ENCODE data around the gene KLHDC3.

The KLHDC3 gene

DNA sequence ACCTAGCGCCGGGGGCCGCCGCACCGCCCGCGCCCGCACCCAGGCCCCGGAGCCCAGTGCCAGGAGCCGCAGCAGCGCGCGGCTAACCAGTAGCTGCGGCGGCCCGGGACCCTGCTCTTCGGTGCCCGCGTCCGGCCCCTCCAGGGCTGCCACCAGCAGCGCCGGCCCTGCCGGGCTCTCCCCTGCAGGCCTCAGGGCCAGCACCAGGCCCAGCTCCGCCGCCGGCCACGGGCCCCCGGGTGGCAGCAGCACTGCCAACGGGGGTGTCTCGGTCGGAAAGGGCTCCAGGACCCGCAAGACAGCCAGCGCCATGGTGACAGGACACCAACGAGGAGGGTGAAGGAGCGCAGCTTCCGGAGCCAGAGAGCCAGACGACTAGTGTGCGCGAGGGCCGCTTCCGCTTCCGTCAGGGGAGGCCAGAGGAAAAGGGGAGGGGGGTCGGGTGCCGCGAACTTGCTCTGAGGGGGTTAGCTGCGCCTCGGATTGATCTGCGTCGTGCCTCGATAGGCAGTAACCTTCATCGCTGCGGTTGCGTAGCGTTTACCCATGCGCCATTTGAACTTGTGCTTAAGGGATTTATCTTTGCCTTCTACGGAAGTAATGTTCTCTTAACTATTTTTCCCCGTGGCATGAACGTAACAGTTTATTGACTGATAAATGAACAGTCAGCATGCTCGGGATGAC lies 35.1 kb upstream of the KLHDC3 start, which contains the start of gene PEX6:
PEX6 (minus strand) TSS at position 343 of the 684 bp plus-strand sequence; CDS start at position 312, 31 bp downstream.
- TF ChIP-seq, protein P1, sequence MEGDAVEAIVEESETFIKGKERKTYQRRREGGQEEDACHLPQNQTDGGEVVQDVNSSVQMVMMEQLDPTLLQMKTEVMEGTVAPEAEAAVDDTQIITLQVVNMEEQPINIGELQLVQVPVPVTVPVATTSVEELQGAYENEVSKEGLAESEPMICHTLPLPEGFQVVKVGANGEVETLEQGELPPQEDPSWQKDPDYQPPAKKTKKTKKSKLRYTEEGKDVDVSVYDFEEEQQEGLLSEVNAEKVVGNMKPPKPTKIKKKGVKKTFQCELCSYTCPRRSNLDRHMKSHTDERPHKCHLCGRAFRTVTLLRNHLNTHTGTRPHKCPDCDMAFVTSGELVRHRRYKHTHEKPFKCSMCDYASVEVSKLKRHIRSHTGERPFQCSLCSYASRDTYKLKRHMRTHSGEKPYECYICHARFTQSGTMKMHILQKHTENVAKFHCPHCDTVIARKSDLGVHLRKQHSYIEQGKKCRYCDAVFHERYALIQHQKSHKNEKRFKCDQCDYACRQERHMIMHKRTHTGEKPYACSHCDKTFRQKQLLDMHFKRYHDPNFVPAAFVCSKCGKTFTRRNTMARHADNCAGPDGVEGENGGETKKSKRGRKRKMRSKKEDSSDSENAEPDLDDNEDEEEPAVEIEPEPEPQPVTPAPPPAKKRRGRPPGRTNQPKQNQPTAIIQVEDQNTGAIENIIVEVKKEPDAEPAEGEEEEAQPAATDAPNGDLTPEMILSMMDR (IDR thresholded peaks at IDR 0.05; ENCODE audit: borderline replicate concordance, control extremely low read depth, extremely low read depth, insufficient read depth, missing control alignments) = no peak
- DNase-seq (ENCODE audit: low spot score) = peak; percentile 95
- in situ Hi-C loops (cut with MboI; ENCODE audit: low sequenced_read_pairs, unreplicated experiment) = no loop called here

- no peak for DNase-seq (ENCODE audit: low spot score)
- TF ChIP-seq, protein P1 (IDR thresholded peaks at IDR 0.05; ENCODE audit: borderline replicate concordance, control extremely low read depth, extremely low read depth, insufficient read depth, missing control alignments) = no peak
- in situ Hi-C loops (cut with MboI; ENCODE audit: low sequenced_read_pairs, unreplicated experiment) = no loop called here
Measured at GRCh38 chr6:42979523-42980177, 34.4 kb upstream of the KLHDC3 start.

GRCh38 chr6:42981836-42982235 lies 32.2 kb upstream of the KLHDC3 start:
- no peak for DNase-seq (ENCODE audit: low spot score)
- TF ChIP-seq, protein P1 (IDR thresholded peaks at IDR 0.05; ENCODE audit: borderline replicate concordance, control extremely low read depth, extremely low read depth, insufficient read depth, missing control alignments) = no peak
- in situ Hi-C loops (cut with MboI; ENCODE audit: low sequenced_read_pairs, unreplicated experiment) = no loop called here

- TF ChIP-seq, protein P1 (IDR thresholded peaks at IDR 0.05; ENCODE audit: borderline replicate concordance, control extremely low read depth, extremely low read depth, insufficient read depth, missing control alignments) = no peak
- peak; percentile 97 for DNase-seq (ENCODE audit: low spot score)
- in situ Hi-C loops (cut with MboI; ENCODE audit: low sequenced_read_pairs, unreplicated experiment) = no loop called here
Measured at GRCh38 chr6:42984001-42984923, 29.8 kb upstream of the KLHDC3 start, which contains the start of gene PPP2R5D. PPP2R5D (plus strand) TSS chr6:42984570; CDS start chr6:42984678, 108 bp downstream.

GRCh38 chr6:42984924-42985475 lies 29.0 kb upstream of the KLHDC3 start:
- no peak for DNase-seq (ENCODE audit: low spot score)
- in situ Hi-C loops (cut with MboI; ENCODE audit: low sequenced_read_pairs, unreplicated experiment) = no loop called here
- TF ChIP-seq, protein P1 (IDR thresholded peaks at IDR 0.05; ENCODE audit: borderline replicate concordance, control extremely low read depth, extremely low read depth, insufficient read depth, missing control alignments) = no peak
